Testis (tissue), 2 donors: ENCODE results near the gene MINDY4.

Experiments used
- POLR2A ChIP-seq: fragments of 450-650 bp; IDR thresholded peaks from one replicate; pipeline ENCODE4 v1.6.1; 2017; ENCODE audit warnings: antibody characterized with exemption, mild to moderate bottlenecking, moderate library complexity
- TF ChIP-seq, protein P1 (sequence below), 3 experiments: fragments of 450-650 bp in 2 of 3; fragments of 200-600 bp in 1 of 3; sonication (generic) in 1 of 3; IDR thresholded peaks; one replicate each; pipeline ENCODE4 v1.5.1; 2016 to 2019; ENCODE audit warnings: antibody characterized with exemption in 3 of 3, mild to moderate bottlenecking in 2 of 3, moderate library complexity in 1 of 3

- TF ChIP-seq, protein P1, sequence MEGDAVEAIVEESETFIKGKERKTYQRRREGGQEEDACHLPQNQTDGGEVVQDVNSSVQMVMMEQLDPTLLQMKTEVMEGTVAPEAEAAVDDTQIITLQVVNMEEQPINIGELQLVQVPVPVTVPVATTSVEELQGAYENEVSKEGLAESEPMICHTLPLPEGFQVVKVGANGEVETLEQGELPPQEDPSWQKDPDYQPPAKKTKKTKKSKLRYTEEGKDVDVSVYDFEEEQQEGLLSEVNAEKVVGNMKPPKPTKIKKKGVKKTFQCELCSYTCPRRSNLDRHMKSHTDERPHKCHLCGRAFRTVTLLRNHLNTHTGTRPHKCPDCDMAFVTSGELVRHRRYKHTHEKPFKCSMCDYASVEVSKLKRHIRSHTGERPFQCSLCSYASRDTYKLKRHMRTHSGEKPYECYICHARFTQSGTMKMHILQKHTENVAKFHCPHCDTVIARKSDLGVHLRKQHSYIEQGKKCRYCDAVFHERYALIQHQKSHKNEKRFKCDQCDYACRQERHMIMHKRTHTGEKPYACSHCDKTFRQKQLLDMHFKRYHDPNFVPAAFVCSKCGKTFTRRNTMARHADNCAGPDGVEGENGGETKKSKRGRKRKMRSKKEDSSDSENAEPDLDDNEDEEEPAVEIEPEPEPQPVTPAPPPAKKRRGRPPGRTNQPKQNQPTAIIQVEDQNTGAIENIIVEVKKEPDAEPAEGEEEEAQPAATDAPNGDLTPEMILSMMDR (IDR thresholded peaks at IDR 0.05): no peak
- TF ChIP-seq POLR2A: no peak
Observed at GRCh38 chr7:30935569-30935877, 164.3 kb downstream of the MINDY4 start.
